ENCODE data around the gene PADI2.

PADI2 gene

DNA sequence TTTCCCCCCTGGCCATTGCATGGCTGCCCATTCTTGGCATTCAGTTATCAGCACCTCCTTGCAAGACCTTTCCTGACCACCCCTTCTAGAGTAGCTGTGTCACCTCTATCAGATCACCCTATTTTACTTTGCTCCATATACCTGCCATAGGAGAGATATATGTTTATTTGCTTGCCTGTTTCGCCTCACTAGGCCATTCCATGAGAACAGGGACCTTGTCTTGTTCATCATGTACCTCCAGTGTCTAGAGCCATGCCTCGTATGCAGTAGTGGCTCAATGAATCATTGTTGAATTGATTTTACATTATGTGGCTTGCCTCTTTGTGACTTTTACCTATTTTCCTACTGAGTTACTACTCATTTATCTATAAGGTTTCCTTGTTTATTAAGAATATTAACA lies 26.4 kb upstream of the PADI2 start:
- CTCF ChIA-PET = no interaction called here
- TF ChIP-seq, protein P1, sequence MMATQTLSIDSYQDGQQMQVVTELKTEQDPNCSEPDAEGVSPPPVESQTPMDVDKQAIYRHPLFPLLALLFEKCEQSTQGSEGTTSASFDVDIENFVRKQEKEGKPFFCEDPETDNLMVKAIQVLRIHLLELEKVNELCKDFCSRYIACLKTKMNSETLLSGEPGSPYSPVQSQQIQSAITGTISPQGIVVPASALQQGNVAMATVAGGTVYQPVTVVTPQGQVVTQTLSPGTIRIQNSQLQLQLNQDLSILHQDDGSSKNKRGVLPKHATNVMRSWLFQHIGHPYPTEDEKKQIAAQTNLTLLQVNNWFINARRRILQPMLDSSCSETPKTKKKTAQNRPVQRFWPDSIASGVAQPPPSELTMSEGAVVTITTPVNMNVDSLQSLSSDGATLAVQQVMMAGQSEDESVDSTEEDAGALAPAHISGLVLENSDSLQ (IDR thresholded peaks at IDR 0.05) = no peak
- TF ChIP-seq FOXK2 (IDR thresholded peaks at IDR 0.05) (no peak), L3MBTL2 (conservative IDR thresholded peaks at IDR 0.05) (no peak), ELF4 (IDR thresholded peaks at IDR 0.05) (no peak), CTBP1 (IDR thresholded peaks at IDR 0.05; ENCODE audit: borderline replicate concordance) (no peak), FOXM1 (IDR thresholded peaks at IDR 0.05; ENCODE audit: borderline replicate concordance) (no peak), FOXA1 (IDR thresholded peaks at IDR 0.05) (no peak), LEF1 (IDR thresholded peaks at IDR 0.05; ENCODE audit: borderline replicate concordance) (no peak), HDGF (IDR thresholded peaks at IDR 0.05; ENCODE audit: borderline replicate concordance) (no peak), BHLHE40 (IDR thresholded peaks at IDR 0.05; ENCODE audit: borderline replicate concordance) (no peak), ARNT (IDR thresholded peaks at IDR 0.05) (no peak), TARDBP (IDR thresholded peaks at IDR 0.05) (no peak), SP1 (IDR thresholded peaks at IDR 0.05) (no peak), ZNF384 (IDR thresholded peaks at IDR 0.05) (no peak), NFRKB (IDR thresholded peaks at IDR 0.05) (no peak), SUZ12 (IDR thresholded peaks at IDR 0.05) (no peak)
- POLR2A ChIA-PET = no interaction called here
- no peak for DNase-seq (ENCODE audit: extremely low spot score)

DNA sequence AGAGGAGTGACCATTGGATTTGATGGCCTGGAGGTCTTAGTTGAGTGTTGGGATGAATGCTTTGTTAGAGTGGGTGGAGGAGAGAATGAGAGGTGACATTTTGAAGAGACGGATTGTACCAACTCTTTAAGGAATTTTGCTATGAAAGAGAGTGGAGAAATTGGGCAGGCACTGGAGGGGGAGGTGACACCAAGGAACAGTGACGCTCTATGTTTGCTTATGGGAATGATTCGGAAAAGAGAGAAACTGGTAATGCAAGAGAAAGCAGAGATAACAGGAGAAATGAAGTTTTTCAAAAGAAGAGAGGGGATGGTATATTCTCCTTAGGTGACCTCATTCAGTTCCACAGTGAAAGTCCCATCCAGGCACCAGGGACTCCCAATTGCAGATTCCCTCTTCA lies 24.5 kb upstream of the PADI2 start:
- ChIA-PET CTCF (no interaction called here), POLR2A (no interaction called here)
- TF ChIP-seq SP1 (IDR thresholded peaks at IDR 0.05) = no peak
- no peak for TF ChIP-seq FOXK2 (IDR thresholded peaks at IDR 0.05)
- TF ChIP-seq FOXA1 (IDR thresholded peaks at IDR 0.05) = no peak
- TF ChIP-seq NFRKB (IDR thresholded peaks at IDR 0.05) = no peak
- TF ChIP-seq SUZ12 (IDR thresholded peaks at IDR 0.05) = no peak
- no peak for TF ChIP-seq ELF4 (IDR thresholded peaks at IDR 0.05)
- no peak for TF ChIP-seq ZNF384 (IDR thresholded peaks at IDR 0.05)
- TF ChIP-seq TARDBP (IDR thresholded peaks at IDR 0.05) = no peak
- TF ChIP-seq LEF1 (IDR thresholded peaks at IDR 0.05; ENCODE audit: borderline replicate concordance) = no peak
- no peak for TF ChIP-seq FOXM1 (IDR thresholded peaks at IDR 0.05; ENCODE audit: borderline replicate concordance)
- no peak for TF ChIP-seq L3MBTL2 (conservative IDR thresholded peaks at IDR 0.05)
- TF ChIP-seq, protein P1 (IDR thresholded peaks at IDR 0.05) = no peak
- no peak for TF ChIP-seq ARNT (IDR thresholded peaks at IDR 0.05)
- TF ChIP-seq BHLHE40 (IDR thresholded peaks at IDR 0.05; ENCODE audit: borderline replicate concordance) = no peak
- no peak for TF ChIP-seq HDGF (IDR thresholded peaks at IDR 0.05; ENCODE audit: borderline replicate concordance)
- no peak for TF ChIP-seq CTBP1 (IDR thresholded peaks at IDR 0.05; ENCODE audit: borderline replicate concordance)
- no peak for DNase-seq (ENCODE audit: extremely low spot score)

DNA sequence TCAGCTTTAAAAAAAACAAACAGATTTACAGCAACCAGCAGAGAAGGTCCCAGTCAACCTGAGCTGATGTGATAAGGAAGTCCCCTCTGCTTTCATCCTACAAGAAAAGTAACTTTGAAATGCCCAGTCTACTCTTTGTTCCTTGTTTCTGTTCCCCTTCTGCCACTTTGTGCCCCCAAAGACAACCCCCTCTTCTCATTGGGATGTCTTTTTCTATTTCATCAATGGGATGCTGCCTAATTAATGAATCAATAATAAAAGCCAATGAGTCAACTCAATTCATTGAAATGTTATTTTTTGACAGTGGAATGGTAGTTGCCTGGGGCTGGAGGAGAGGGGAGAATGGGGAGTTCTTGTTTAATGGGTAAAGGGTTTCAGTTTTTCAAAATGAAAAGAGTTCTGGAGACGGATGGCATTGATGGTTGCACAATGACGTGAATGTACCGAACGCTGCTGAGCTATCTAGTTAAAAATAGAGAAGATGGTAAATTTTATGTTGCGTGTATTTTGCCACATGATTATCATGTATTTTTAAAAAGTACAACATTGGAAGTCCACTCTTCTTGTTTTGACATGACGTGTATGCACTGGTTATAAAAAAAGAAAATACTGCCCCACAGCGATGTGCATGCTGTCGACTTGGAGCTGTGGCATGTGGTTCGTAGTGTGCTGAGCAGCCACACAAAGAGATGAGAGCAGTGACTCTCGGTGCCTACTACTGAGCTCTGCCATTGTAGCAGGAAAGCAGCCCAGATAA lies 22.4 kb upstream of the PADI2 start:
- CTCF ChIA-PET = no interaction called here
- no peak for DNase-seq (ENCODE audit: extremely low spot score)
- POLR2A ChIA-PET = no interaction called here
- no peak for TF ChIP-seq FOXM1 (IDR thresholded peaks at IDR 0.05; ENCODE audit: borderline replicate concordance)

DNA sequence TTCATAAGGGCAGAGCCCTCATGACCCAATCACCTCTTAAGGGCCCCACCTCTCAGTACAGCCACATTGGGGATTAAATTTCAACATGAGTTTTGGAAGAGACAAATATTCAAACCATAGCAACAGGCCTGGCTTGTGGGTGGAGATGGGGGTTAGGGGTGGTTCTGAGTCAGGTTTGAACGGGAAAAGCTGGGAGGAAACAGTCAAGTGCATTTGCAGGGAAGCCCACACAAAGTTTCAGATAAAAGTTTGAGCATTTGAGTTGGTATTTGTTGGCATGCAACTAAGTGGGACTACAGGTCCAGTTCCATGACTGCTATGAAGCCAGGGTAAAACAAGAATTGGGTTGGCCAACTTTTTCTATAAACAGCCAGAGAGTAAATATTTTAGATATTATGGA lies 21.0 kb upstream of the PADI2 start:
- ChIA-PET POLR2A (no interaction called here), CTCF (no interaction called here)
- no peak for DNase-seq (ENCODE audit: extremely low spot score)
- TF ChIP-seq, protein P1 (IDR thresholded peaks at IDR 0.05) = no peak
- no peak for TF ChIP-seq FOXM1 (IDR thresholded peaks at IDR 0.05; ENCODE audit: borderline replicate concordance)
- TF ChIP-seq LEF1 (IDR thresholded peaks at IDR 0.05; ENCODE audit: borderline replicate concordance) = no peak
- no peak for TF ChIP-seq FOXA1 (IDR thresholded peaks at IDR 0.05)
- TF ChIP-seq BHLHE40 (IDR thresholded peaks at IDR 0.05; ENCODE audit: borderline replicate concordance) = no peak
- TF ChIP-seq ZNF384 (IDR thresholded peaks at IDR 0.05) = no peak
- no peak for TF ChIP-seq HDGF (IDR thresholded peaks at IDR 0.05; ENCODE audit: borderline replicate concordance)
- no peak for TF ChIP-seq ARNT (IDR thresholded peaks at IDR 0.05)
- TF ChIP-seq ELF4 (IDR thresholded peaks at IDR 0.05) = no peak
- TF ChIP-seq NFRKB (IDR thresholded peaks at IDR 0.05) = no peak
- no peak for TF ChIP-seq L3MBTL2 (conservative IDR thresholded peaks at IDR 0.05)
- TF ChIP-seq SUZ12 (IDR thresholded peaks at IDR 0.05) = no peak
- TF ChIP-seq TARDBP (IDR thresholded peaks at IDR 0.05) = no peak
- TF ChIP-seq SP1 (IDR thresholded peaks at IDR 0.05) = no peak
- no peak for TF ChIP-seq CTBP1 (IDR thresholded peaks at IDR 0.05; ENCODE audit: borderline replicate concordance)
- no peak for TF ChIP-seq FOXK2 (IDR thresholded peaks at IDR 0.05)

DNA sequence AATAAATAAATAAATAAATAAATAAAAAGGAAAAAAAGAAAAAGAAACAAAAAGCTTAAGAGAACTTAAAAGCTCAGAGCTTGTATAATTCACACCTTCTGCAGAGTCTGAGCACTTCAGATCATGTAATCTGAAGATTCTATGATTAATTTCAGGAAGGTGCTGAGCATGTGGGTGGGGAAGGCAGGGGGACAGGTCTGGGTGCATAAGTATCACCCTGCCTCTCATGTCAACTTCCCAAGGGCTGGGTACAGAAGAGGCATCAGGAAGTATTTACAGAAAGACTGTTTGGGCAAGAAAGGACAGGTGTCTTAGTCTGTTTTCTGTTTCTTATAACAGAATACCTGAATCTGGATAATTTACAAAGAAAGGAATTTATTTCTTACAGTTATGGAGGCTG lies 20.4 kb upstream of the PADI2 start:
- POLR2A ChIA-PET = no interaction called here
- TF ChIP-seq ZNF384 (IDR thresholded peaks at IDR 0.05) = no peak
- no peak for TF ChIP-seq SUZ12 (IDR thresholded peaks at IDR 0.05)
- no peak for TF ChIP-seq TARDBP (IDR thresholded peaks at IDR 0.05)
- TF ChIP-seq NFRKB (IDR thresholded peaks at IDR 0.05) = no peak
- CTCF ChIA-PET = no interaction called here
- no peak for DNase-seq (ENCODE audit: extremely low spot score)

DNA sequence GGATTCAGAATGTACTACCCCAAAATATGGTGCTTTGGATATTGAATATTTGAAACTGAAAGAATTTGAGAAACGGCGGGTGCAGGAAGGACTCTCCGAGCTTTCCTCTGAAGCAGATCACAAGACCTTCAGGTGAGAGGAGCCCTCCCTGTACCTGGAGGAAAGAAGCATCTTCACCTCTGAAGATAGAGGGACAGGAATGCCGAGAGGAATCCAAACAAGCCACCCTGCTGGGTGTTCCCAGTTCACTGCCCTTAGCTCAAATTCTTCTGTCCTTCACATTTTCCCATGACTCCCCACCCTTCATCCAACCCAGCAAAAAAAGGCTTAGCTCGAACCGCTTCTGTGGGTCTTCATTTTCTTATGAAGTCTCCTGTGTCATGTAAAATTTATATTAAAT lies 18.2 kb upstream of the PADI2 start:
- DNase-seq (ENCODE audit: extremely low spot score) = no peak
- ChIA-PET CTCF (no interaction called here), POLR2A (no interaction called here)
- no peak for TF ChIP-seq FOXM1 (IDR thresholded peaks at IDR 0.05; ENCODE audit: borderline replicate concordance)
- TF ChIP-seq LEF1 (IDR thresholded peaks at IDR 0.05; ENCODE audit: borderline replicate concordance) = no peak
- TF ChIP-seq FOXA1 (IDR thresholded peaks at IDR 0.05) = no peak
- TF ChIP-seq CTBP1 (IDR thresholded peaks at IDR 0.05; ENCODE audit: borderline replicate concordance) = no peak
- no peak for TF ChIP-seq SUZ12 (IDR thresholded peaks at IDR 0.05)
- TF ChIP-seq NFRKB (IDR thresholded peaks at IDR 0.05) = no peak
- no peak for TF ChIP-seq ZNF384 (IDR thresholded peaks at IDR 0.05)
- TF ChIP-seq BHLHE40 (IDR thresholded peaks at IDR 0.05; ENCODE audit: borderline replicate concordance) = no peak
- no peak for TF ChIP-seq TARDBP (IDR thresholded peaks at IDR 0.05)
- no peak for TF ChIP-seq L3MBTL2 (conservative IDR thresholded peaks at IDR 0.05)
- no peak for TF ChIP-seq SP1 (IDR thresholded peaks at IDR 0.05)
- TF ChIP-seq, protein P1 (IDR thresholded peaks at IDR 0.05) = no peak
- TF ChIP-seq ELF4 (IDR thresholded peaks at IDR 0.05) = no peak
- TF ChIP-seq FOXK2 (IDR thresholded peaks at IDR 0.05) = no peak
- TF ChIP-seq ARNT (IDR thresholded peaks at IDR 0.05) = no peak
- TF ChIP-seq HDGF (IDR thresholded peaks at IDR 0.05; ENCODE audit: borderline replicate concordance) = no peak
